ENCODE data around the gene MILR1.

MILR1 gene

DNA sequence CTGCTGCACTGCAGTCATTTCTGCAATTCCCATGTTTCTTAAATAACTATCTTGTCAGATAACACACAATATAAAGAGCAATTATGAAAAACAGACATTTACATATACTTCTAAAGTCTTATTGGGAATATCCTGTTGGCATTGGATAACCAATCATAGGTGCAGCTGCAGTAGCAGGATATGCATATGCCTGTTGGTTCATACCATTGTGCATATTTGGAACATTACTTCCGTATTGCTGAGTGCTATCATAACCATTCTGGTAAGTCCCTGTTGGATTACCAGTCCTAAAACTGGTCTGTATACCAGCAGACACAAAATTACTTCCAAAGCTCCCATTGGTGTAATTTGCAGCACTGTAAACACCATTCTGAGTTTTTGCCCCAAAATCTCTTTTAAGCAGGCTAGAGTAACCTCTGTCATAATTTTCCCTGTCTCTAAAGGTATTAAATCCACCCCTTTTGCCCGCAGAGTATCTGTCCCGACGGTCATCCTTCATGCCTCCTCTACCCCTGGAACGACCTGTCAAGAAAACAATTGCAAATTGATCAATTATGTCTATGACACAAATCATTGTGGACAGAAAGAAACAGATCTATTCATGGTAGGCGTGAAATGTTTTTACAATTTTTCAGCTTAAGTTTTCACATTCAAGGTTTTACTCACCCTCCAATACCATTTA, 51.0 kb downstream of the MILR1 start:
- Histone ChIP-seq H3K4me3 (ENCODE audit: low read depth in 1 of 2, low read length in 2 of 2) (no peak overlapping the region), H3K9ac (ENCODE audit: low read length) (no peak overlapping the region), H3K4me1 (ENCODE audit: insufficient read depth, low read length) (peaks cover 61% of the 10 kb centered on the region), H3K27me3 (ENCODE audit: control insufficient read depth in 1 of 2, insufficient read depth in 2 of 2, low read length in 2 of 2) (no peaks in the 10 kb centered on the region), H3K27ac (ENCODE audit: low read depth, low read length) (no peak overlapping the region), H3K9me3 (ENCODE audit: low read length) (no peaks in the 10 kb centered on the region), H3K36me3 (ENCODE audit: insufficient read depth, low read length) (peaks cover 75% of the 10 kb centered on the region)

DNA sequence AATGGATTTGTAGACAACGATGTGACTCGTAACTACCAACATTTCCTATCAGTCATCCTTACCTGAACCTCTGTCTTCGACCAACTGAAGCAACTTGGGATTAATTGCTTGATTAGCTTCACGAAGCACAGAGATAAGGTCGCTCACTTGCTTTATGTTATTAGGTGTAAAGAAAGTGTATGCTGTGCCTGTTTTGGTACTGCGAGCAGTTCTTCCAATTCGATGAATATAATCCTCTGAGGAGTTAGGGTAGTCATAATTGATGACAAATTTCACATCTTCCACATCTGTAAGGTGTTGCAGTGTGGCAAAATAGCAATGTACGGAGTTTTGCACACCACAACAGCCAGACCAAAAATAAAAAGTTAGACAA, 51.6 kb downstream of the MILR1 start:
- Histone ChIP-seq H3K4me3 (ENCODE audit: low read depth in 1 of 2, low read length in 2 of 2) (no peak overlapping the region), H3K36me3 (ENCODE audit: insufficient read depth, low read length) (peaks cover 75% of the 10 kb centered on the region), H3K4me1 (ENCODE audit: insufficient read depth, low read length) (peaks cover 61% of the 10 kb centered on the region), H3K9me3 (ENCODE audit: low read length) (no peaks in the 10 kb centered on the region), H3K9ac (ENCODE audit: low read length) (no peak overlapping the region), H3K27me3 (ENCODE audit: control insufficient read depth in 1 of 2, insufficient read depth in 2 of 2, low read length in 2 of 2) (no peaks in the 10 kb centered on the region), H3K27ac (ENCODE audit: low read depth, low read length) (no peak overlapping the region)

DNA sequence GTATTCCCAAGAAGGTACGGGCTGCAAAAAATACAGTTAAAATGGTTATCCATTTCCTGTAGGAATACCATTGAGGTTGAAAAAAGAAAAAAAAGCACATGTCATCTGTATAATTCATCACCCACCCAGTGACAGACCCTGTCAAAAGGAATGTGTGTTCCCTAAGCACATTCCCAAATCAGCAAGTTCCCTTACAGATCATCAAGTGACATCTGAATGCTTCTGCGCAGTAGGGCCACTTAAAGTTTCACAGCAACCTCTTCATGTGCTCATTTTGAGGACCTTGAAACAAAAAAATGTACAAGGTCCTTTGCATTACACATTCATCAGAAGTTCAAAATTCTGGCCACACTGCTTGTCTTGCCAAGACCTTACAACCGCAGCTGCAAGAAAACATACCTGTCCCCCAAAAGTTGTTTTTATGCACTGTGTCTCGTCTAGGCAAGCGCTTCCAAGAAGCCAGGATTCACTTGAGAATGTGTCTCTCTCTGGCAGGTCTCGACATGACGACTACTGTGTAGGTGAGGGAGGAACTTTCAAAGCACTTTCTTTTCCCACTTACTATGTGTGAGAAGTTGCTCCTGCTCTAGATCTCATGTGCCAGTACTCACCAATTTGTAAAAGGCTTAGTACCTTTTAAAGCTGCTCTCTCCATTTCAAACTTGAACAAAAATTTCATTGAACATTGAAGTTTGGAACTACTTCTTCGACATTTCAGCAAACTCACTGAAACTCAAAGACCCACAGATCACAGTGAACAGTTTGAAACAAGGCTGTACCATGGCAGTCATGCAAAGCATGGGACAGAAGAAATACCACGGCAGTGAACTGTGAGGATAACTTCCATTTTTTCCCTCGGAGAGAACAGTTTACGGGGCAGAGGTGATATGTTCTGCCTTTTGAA, 52.2 kb downstream of the MILR1 start:
- H3K9me3 ChIP-seq (ENCODE audit: low read length), result no peaks in the 10 kb centered on the region
- no peak overlapping the region for H3K9ac ChIP-seq (ENCODE audit: low read length)
- peaks cover 55% of the 10 kb centered on the region for H3K4me1 ChIP-seq (ENCODE audit: insufficient read depth, low read length)
- H3K27ac ChIP-seq (ENCODE audit: low read depth, low read length), result no peak overlapping the region
- no peak overlapping the region for H3K4me3 ChIP-seq (ENCODE audit: low read depth in 1 of 2, low read length in 2 of 2)
- no peaks in the 10 kb centered on the region for H3K27me3 ChIP-seq (ENCODE audit: control insufficient read depth in 1 of 2, insufficient read depth in 2 of 2, low read length in 2 of 2)
- H3K36me3 ChIP-seq (ENCODE audit: insufficient read depth, low read length), result peaks cover 75% of the 10 kb centered on the region

DNA sequence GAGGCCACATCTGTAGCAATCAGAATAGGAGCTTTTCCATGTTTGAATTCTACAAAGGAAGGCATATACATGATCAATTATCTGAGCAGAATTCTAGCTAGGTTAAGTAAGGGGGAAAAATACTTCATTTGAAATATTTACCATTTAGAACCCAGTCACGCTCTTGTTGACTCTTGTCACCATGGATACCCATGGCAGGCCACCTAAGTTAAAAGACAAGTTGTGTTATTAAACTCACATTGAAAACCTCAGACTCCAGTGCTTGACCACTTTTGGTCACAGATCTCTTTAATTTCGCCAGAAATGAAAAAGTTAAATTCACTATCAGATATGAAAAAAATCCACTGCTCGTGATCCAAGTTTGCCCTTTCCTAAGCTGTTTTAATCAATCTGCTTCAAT, 53.1 kb downstream of the MILR1 start:
- H3K27me3 ChIP-seq (ENCODE audit: control insufficient read depth in 1 of 2, insufficient read depth in 2 of 2, low read length in 2 of 2), result no peaks in the 10 kb centered on the region
- no peak overlapping the region for H3K27ac ChIP-seq (ENCODE audit: low read depth, low read length)
- no peak overlapping the region for H3K9ac ChIP-seq (ENCODE audit: low read length)
- peaks cover 52% of the 10 kb centered on the region for H3K4me1 ChIP-seq (ENCODE audit: insufficient read depth, low read length)
- no peak overlapping the region for H3K4me3 ChIP-seq (ENCODE audit: low read depth in 1 of 2, low read length in 2 of 2)
- H3K9me3 ChIP-seq (ENCODE audit: low read length), result no peaks in the 10 kb centered on the region
- H3K36me3 ChIP-seq (ENCODE audit: insufficient read depth, low read length), result peaks cover 75% of the 10 kb centered on the region

GRCh38 chr17:64502809-64503208, 53.9 kb downstream of the MILR1 start:
- Histone ChIP-seq H3K4me3 (ENCODE audit: low read depth in 1 of 2, low read length in 2 of 2) (no peak overlapping the region), H3K36me3 (ENCODE audit: insufficient read depth, low read length) (peaks cover 71% of the 10 kb centered on the region), H3K9ac (ENCODE audit: low read length) (no peak overlapping the region), H3K4me1 (ENCODE audit: insufficient read depth, low read length) (peaks cover 45% of the 10 kb centered on the region), H3K9me3 (ENCODE audit: low read length) (no peaks in the 10 kb centered on the region), H3K27ac (ENCODE audit: low read depth, low read length) (no peak overlapping the region), H3K27me3 (ENCODE audit: control insufficient read depth in 1 of 2, insufficient read depth in 2 of 2, low read length in 2 of 2) (no peaks in the 10 kb centered on the region)

DNA sequence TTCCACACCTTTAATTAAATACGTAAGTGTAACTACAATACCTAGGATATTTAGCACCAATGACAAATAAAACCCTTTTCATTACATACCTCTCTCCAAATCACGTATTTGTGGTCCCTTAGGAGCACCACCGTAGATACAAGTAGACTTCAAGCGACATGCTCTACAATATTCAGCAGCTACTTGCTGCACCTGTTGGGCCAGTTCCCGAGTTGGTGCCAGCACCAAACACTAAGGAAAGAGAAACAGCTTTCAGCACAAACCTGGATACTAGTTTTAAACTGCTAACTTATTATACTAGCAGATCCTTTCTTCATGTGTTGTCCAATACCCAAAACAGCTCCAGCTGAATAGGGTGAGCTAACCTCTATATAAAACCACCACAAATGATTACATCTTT, 54.4 kb downstream of the MILR1 start:
- Histone ChIP-seq H3K27ac (ENCODE audit: low read depth, low read length) (no peak overlapping the region), H3K4me1 (ENCODE audit: insufficient read depth, low read length) (peaks cover 50% of the 10 kb centered on the region), H3K36me3 (ENCODE audit: insufficient read depth, low read length) (peaks cover 66% of the 10 kb centered on the region), H3K9ac (ENCODE audit: low read length) (peak overlapping the region; percentile 100), H3K9me3 (ENCODE audit: low read length) (no peaks in the 10 kb centered on the region), H3K4me3 (ENCODE audit: low read depth in 1 of 2, low read length in 2 of 2) (no peak overlapping the region), H3K27me3 (ENCODE audit: control insufficient read depth in 1 of 2, insufficient read depth in 2 of 2, low read length in 2 of 2) (no peaks in the 10 kb centered on the region)

DNA sequence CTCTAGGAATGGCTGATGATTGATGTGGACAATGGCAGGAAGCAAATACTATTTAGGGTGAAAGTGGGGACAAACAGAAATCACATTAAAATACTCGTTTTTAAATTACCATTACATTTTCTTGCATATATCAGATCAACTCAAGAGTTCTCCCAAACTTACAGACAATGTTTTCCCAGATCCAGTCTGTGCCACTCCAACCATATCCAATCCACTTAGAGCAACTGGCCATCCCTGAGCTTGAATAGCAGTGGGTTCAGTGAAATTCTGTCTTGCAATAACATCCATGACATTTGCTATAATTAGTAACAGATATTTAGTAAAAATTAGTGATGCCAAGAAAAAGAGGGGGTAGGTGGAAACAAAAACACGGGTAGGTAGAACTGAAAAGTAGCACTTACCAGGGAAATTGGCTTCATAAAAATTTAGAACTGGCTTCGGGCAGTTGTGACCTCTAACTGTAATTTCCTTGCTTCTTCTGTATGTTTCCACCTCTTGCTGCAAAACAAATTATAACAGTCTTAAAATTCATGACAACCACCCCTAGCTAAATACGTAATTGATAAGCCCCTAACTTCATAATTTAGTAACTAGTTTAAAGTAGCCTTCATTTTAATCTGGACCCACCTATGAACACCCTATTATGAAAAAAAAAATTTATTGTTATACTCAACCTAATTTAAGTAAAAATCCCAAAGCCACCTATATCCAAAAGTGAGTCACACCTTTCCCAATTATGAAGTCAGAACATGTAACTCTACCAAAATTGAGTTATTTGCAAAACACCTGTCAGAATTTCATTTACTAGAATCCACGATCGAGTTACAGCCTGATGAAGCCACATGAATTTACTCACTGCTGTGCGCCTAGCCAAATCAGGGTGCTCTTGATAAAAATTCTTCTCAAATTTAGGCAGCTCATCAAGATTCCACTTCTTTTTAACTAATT, 55.2 kb downstream of the MILR1 start:
- peaks cover 55% of the 10 kb centered on the region for H3K4me1 ChIP-seq (ENCODE audit: insufficient read depth, low read length)
- no peaks in the 10 kb centered on the region for H3K9me3 ChIP-seq (ENCODE audit: low read length)
- H3K36me3 ChIP-seq (ENCODE audit: insufficient read depth, low read length), result peaks cover 60% of the 10 kb centered on the region
- peak overlapping the region; percentile 100 for H3K27ac ChIP-seq (ENCODE audit: low read depth, low read length)
- H3K9ac ChIP-seq (ENCODE audit: low read length), result peak overlapping the region; percentile 100
- no peaks in the 10 kb centered on the region for H3K27me3 ChIP-seq (ENCODE audit: control insufficient read depth in 1 of 2, insufficient read depth in 2 of 2, low read length in 2 of 2)
- peak overlapping the region; percentile 83 to 99 for H3K4me3 ChIP-seq (ENCODE audit: low read depth in 1 of 2, low read length in 2 of 2)

GRCh38 chr17:64504769-64505339, 55.9 kb downstream of the MILR1 start:
- Histone ChIP-seq H3K27ac (ENCODE audit: low read depth, low read length) (peak overlapping the region; percentile 100), H3K4me1 (ENCODE audit: insufficient read depth, low read length) (peaks cover 57% of the 10 kb centered on the region), H3K9ac (ENCODE audit: low read length) (peak overlapping the region; percentile 100), H3K4me3 (ENCODE audit: low read depth in 1 of 2, low read length in 2 of 2) (peak overlapping the region; percentile 83 to 99), H3K27me3 (ENCODE audit: control insufficient read depth in 1 of 2, insufficient read depth in 2 of 2, low read length in 2 of 2) (no peaks in the 10 kb centered on the region), H3K9me3 (ENCODE audit: low read length) (no peaks in the 10 kb centered on the region), H3K36me3 (ENCODE audit: insufficient read depth, low read length) (peaks cover 56% of the 10 kb centered on the region)

- Histone ChIP-seq H3K9ac (ENCODE audit: low read length) (peak overlapping the region; percentile 100), H3K4me3 (ENCODE audit: low read depth in 1 of 2, low read length in 2 of 2) (peak overlapping the region; percentile 86 to 99), H3K27ac (ENCODE audit: low read depth, low read length) (peak overlapping the region; percentile 100), H3K36me3 (ENCODE audit: insufficient read depth, low read length) (peaks cover 56% of the 10 kb centered on the region), H3K27me3 (ENCODE audit: control insufficient read depth in 1 of 2, insufficient read depth in 2 of 2, low read length in 2 of 2) (no peaks in the 10 kb centered on the region), H3K9me3 (ENCODE audit: low read length) (no peaks in the 10 kb centered on the region), H3K4me1 (ENCODE audit: insufficient read depth, low read length) (peaks cover 51% of the 10 kb centered on the region)
These were observed 56.7 kb downstream of the MILR1 start for GRCh38 chr17:64505340-64506200.

- Histone ChIP-seq H3K36me3 (ENCODE audit: insufficient read depth, low read length) (peaks cover 51% of the 10 kb centered on the region), H3K9me3 (ENCODE audit: low read length) (no peaks in the 10 kb centered on the region), H3K9ac (ENCODE audit: low read length) (peak within 1 kb of the TSS; percentile 100), H3K27me3 (ENCODE audit: control insufficient read depth in 1 of 2, insufficient read depth in 2 of 2, low read length in 2 of 2) (no peaks in the 10 kb centered on the region), H3K4me1 (ENCODE audit: insufficient read depth, low read length) (peaks cover 46% of the 10 kb centered on the region), H3K27ac (ENCODE audit: low read depth, low read length) (peak within 1 kb of the TSS; percentile 100), H3K4me3 (ENCODE audit: low read depth in 1 of 2, low read length in 2 of 2) (peak within 1 kb of the TSS; percentile 95 to 99)
These were observed 57.3 kb downstream of the MILR1 start, which contains the start of gene DDX5 for GRCh38 chr17:64506201-64506575. Gene DDX5, minus strand, starts transcription at chr17:64506289. Its CDS starts 170 bp downstream, at chr17:64506119.
